ENCODE data around the gene ACO2.
"Not testable (repeated sequence)": the region's sequence is repeated elsewhere in the genome, so short reads cannot be mapped to it uniquely, and the experiment has no call there.

The ACO2 gene

GRCh38 chr22:41448189-41448808 lies 20.6 kb upstream of the ACO2 start:
- DNase-seq (ENCODE audit: low read depth) = peak; percentile 82

GRCh38 chr22:41458161-41458728 lies 10.7 kb upstream of the ACO2 start:
- no peak for DNase-seq (ENCODE audit: low read depth)

- no peak for DNase-seq (ENCODE audit: low read depth)
These were observed 9.5 kb upstream of the ACO2 start for GRCh38 chr22:41459431-41459830.

- not testable (repeated sequence) for DNase-seq (ENCODE audit: low read depth)
These were observed 8.8 kb upstream of the ACO2 start for GRCh38 chr22:41460071-41460470.

- DNase-seq (ENCODE audit: low read depth) = no peak
These were observed 7.0 kb upstream of the ACO2 start for GRCh38 chr22:41461901-41462300.

GRCh38 chr22:41469218-41469851 lies 418 bp downstream of the ACO2 start:
- DNase-seq (ENCODE audit: low read depth) = no peak

GRCh38 chr22:41470886-41471285 lies 2.0 kb downstream of the ACO2 start:
- DNase-seq (ENCODE audit: low read depth) = no peak

GRCh38 chr22:41471568-41471967 lies 2.7 kb downstream of the ACO2 start:
- DNase-seq (ENCODE audit: low read depth) = no peak

- DNase-seq (ENCODE audit: low read depth) = no peak
These were observed 6.0 kb downstream of the ACO2 start for GRCh38 chr22:41474872-41475451.

- DNase-seq (ENCODE audit: low read depth) = no peak
These were observed 9.6 kb downstream of the ACO2 start for GRCh38 chr22:41478473-41478872.

GRCh38 chr22:41478891-41479521 lies 10.1 kb downstream of the ACO2 start:
- no peak for DNase-seq (ENCODE audit: low read depth)

- DNase-seq (ENCODE audit: low read depth) = no peak
These were observed 10.9 kb downstream of the ACO2 start for GRCh38 chr22:41479671-41480396.

GRCh38 chr22:41480397-41480735 lies 11.4 kb downstream of the ACO2 start:
- DNase-seq (ENCODE audit: low read depth) = no peak

GRCh38 chr22:41481131-41481830 lies 12.4 kb downstream of the ACO2 start:
- DNase-seq (ENCODE audit: low read depth) = no peak

GRCh38 chr22:41481925-41482318 lies 13.0 kb downstream of the ACO2 start:
- DNase-seq (ENCODE audit: low read depth) = no peak

GRCh38 chr22:41482319-41482935 lies 13.5 kb downstream of the ACO2 start:
- no peak for DNase-seq (ENCODE audit: low read depth)

- DNase-seq (ENCODE audit: low read depth) = no peak
These were observed 16.1 kb downstream of the ACO2 start for GRCh38 chr22:41485033-41485432.

GRCh38 chr22:41487037-41487935 lies 18.4 kb downstream of the ACO2 start:
- DNase-seq (ENCODE audit: low read depth) = no peak

GRCh38 chr22:41488076-41488475 lies 19.2 kb downstream of the ACO2 start:
- no peak for DNase-seq (ENCODE audit: low read depth)

Measured in stimulated activated CD8-positive, alpha-beta memory T cell treated with anti-CD3 and anti-CD28 coated beads, Interleukin-4, amount 100 ng/mL, for 24 hours (primary cell).